SK-N-SH (cell line): ENCODE results near the gene FAM222A. TPM values are rescaled to one million over a fixed set of nuclear protein-coding genes. Genes with fewer than 3 reads are reported as not detected.
A peak's percentile ranks its signal among the peaks of the same experiment; 100 is the strongest.

ENCODE experiments used
- CTCF ChIA-PET: fragments of 300-600, 350-600 bp; formaldehyde crosslinking; extraction: SDS; loops from one replicate; lab custom pipeline; 2021; lab: Yijun Ruan, JAX
- POLR2A ChIA-PET: fragments of 350-600 bp; sonication (Branson Sonifier 250); formaldehyde crosslinking; extraction: SDS; loops from one replicate; lab custom pipeline; 2020; ENCODE audit warnings: antibody characterized with exemption, inconsistent platforms; lab: Yijun Ruan, JAX
- DNase-seq: peaks from one replicate; pipeline ENCODE4 v3.0.0; 2012
- H2AFZ ChIP-seq: fragments of 200-600 bp; sonication (generic); 2 replicates; pipeline ENCODE4 v1.8.1; 2016; ENCODE audit warnings: antibody characterized with exemption, mild to moderate bottlenecking, low read depth
- H3F3A ChIP-seq: fragments of 200-600 bp; sonication (generic); replicated peaks from 2 replicates; pipeline ENCODE3; 2016; ENCODE audit warnings: antibody characterized with exemption, mild to moderate bottlenecking; ENCODE audit not compliant: insufficient read depth
- H3K27ac ChIP-seq, 2 experiments: fragments of 200-500 bp in 1 of 2; fragments of 200-600 bp in 1 of 2; sonication (Bioruptor generic) in 1 of 2; sonication (generic), shearing (Covaris generic) in 1 of 2; 2 replicates each; pipeline versions ENCODE4 v1.5.1 to v1.6.1; 2014 to 2016; ENCODE audit warnings: low read depth in 2 of 2, inconsistent platforms in 1 of 2, low read length in 1 of 2, mild to moderate bottlenecking in 1 of 2, mixed read lengths in 1 of 2
- H3K27me3 ChIP-seq: fragments of 200-600 bp; sonication (generic), shearing (Covaris generic); 2 replicates; pipeline ENCODE4 v1.6.1; 2016; ENCODE audit warnings: mixed run types; ENCODE audit not compliant: insufficient read depth
- H3K36me3 ChIP-seq, 2 experiments: fragments of 200-500 bp in 1 of 2; fragments of 200-600 bp in 1 of 2; sonication (Bioruptor generic) in 1 of 2; sonication (generic) in 1 of 2; replicated peaks in 1 of 2; 2 replicates each; pipeline versions ENCODE3 to v1.5.1; 2014 to 2016; ENCODE audit warnings: low read length in 1 of 2, mild to moderate bottlenecking in 1 of 2; ENCODE audit not compliant: insufficient read depth in 2 of 2, control insufficient read depth in 1 of 2
- H3K4me1 ChIP-seq, 2 experiments: fragments of 200-500 bp in 1 of 2; fragments of 200-600 bp in 1 of 2; sonication (Bioruptor generic) in 1 of 2; sonication (generic), shearing (Covaris generic) in 1 of 2; 2 replicates each; pipeline versions ENCODE4 v1.5.1 to v1.6.1; 2014 to 2016; ENCODE audit warnings: low read depth in 1 of 2, low read length in 1 of 2, mixed run types in 1 of 2; ENCODE audit not compliant: insufficient read depth in 2 of 2, control insufficient read depth in 1 of 2
- H3K4me2 ChIP-seq: fragments of 200-600 bp; sonication (generic), shearing (Covaris generic); 2 replicates; pipeline ENCODE4 v1.6.1; 2017; ENCODE audit warnings: mixed run types
- H3K4me3 ChIP-seq, 2 experiments: fragments of 200-500 bp in 1 of 2; fragments of 200-600 bp in 1 of 2; sonication (Bioruptor generic) in 1 of 2; sonication (generic), shearing (Covaris generic) in 1 of 2; 2 replicates each; pipeline versions ENCODE4 v1.5.1 to v1.8.1; 2014 to 2016; ENCODE audit warnings: low read depth in 2 of 2, inconsistent platforms in 1 of 2, low read length in 1 of 2, mild to moderate bottlenecking in 1 of 2, mixed read lengths in 1 of 2, moderate library complexity in 1 of 2
- H3K79me2 ChIP-seq: fragments of 200-600 bp; sonication (generic); 2 replicates; pipeline ENCODE4 v1.8.1; 2017; ENCODE audit warnings: mild to moderate bottlenecking; ENCODE audit not compliant: insufficient read depth
- H3K9ac ChIP-seq: fragments of 200-600 bp; sonication (generic); 2 replicates; pipeline ENCODE4 v1.6.1; 2017; ENCODE audit warnings: mixed run types
- H3K9me2 ChIP-seq: fragments of 200-600 bp; sonication (generic); 2 replicates; pipeline ENCODE4 v1.6.1; 2017; ENCODE audit warnings: mixed run types
- H3K9me3 ChIP-seq: fragments of 200-600 bp; sonication (generic); 2 replicates; pipeline ENCODE4 v1.6.1; 2017; ENCODE audit warnings: mixed run types, mild to moderate bottlenecking, moderate library complexity
- H4K20me1 ChIP-seq: fragments of 200-600 bp; sonication (generic); 2 replicates; pipeline ENCODE4 v1.6.1; 2017; ENCODE audit warnings: mild to moderate bottlenecking, mixed run types; ENCODE audit not compliant: insufficient read depth
- EP300 ChIP-seq, 2 experiments: IDR thresholded peaks; 2 replicates each; pipeline versions ENCODE4 v1.4.0 to v1.6.1; 2012; ENCODE audit warnings: borderline replicate concordance in 1 of 2, low read depth in 1 of 2, low read length in 1 of 2
- EZH2phosphoT487 ChIP-seq: fragments of 200-600 bp; sonication (generic); IDR thresholded peaks from 2 replicates; pipeline ENCODE4 v1.6.1; 2017; ENCODE audit warnings: low read depth, mixed run types, mild to moderate bottlenecking, antibody characterized with exemption, moderate library complexity, borderline replicate concordance
- MEF2A ChIP-seq: IDR thresholded peaks from 2 replicates; pipeline ENCODE4 v1.4.0; 2012; ENCODE audit warnings: low read depth, borderline replicate concordance
- MXI1 ChIP-seq: IDR thresholded peaks from 2 replicates; pipeline ENCODE4 v1.6.1; 2012; ENCODE audit warnings: mild to moderate bottlenecking, low read depth, low read length, improper control_type of control experiment
- NFIC ChIP-seq: IDR thresholded peaks from 2 replicates; pipeline ENCODE4 v1.4.0; 2012; ENCODE audit warnings: borderline replicate concordance
- RAD21 ChIP-seq: IDR thresholded peaks from 2 replicates; pipeline ENCODE4 v1.6.1; 2012; ENCODE audit warnings: mild to moderate bottlenecking, low read length
- RFX5 ChIP-seq: IDR thresholded peaks from 2 replicates; pipeline ENCODE4 v1.6.1; 2012; ENCODE audit warnings: mild to moderate bottlenecking, improper control_type of control experiment, low read length
- SMC3 ChIP-seq: IDR thresholded peaks from 2 replicates; pipeline ENCODE4 v1.6.1; 2012; ENCODE audit warnings: low read depth, low read length, improper control_type of control experiment
- YY1 ChIP-seq: IDR thresholded peaks from 2 replicates; pipeline ENCODE4 v1.4.0; 2012; ENCODE audit warnings: low read depth, mild to moderate bottlenecking
- ZBTB33 ChIP-seq: IDR thresholded peaks from 2 replicates; pipeline ENCODE4 v1.4.0; 2012; ENCODE audit warnings: low read depth, borderline replicate concordance
- WGBS: methylation state at CpG from one replicate; pipeline ENCODE4 v1.1.6; 2017; ENCODE audit warnings: low lambda C conversion rate; 5-methylcytosine and 5-hydroxymethylcytosine counted together
- polyA plus RNA-seq, 3 experiments: library from polyadenylated mRNA; depleted of rRNA; stranded (reverse); fragments of >200 nt; gene quantifications; 2 replicates each; pipeline ENCODE4 v1.2.3, GENCODE V29; 2012
- TF ChIP-seq, protein P1 (sequence below): fragments of 150-350 bp; IDR thresholded peaks from 2 replicates; pipeline ENCODE4 v1.6.1; 2017; ENCODE audit warnings: antibody characterized with exemption, low read length, low read depth, borderline replicate concordance
- TF ChIP-seq, protein P2 (sequence below): IDR thresholded peaks from 2 replicates; pipeline ENCODE4; 2012
- TF ChIP-seq, protein P3 (sequence below): IDR thresholded peaks from 2 replicates; pipeline ENCODE4 v1.4.0; 2012; ENCODE audit warnings: low read depth, borderline replicate concordance

FAM222A gene
- polyA plus RNA-seq, 1 of the 3 experiments (the other 2 are of a cell fraction): 1.6 TPM

DNA sequence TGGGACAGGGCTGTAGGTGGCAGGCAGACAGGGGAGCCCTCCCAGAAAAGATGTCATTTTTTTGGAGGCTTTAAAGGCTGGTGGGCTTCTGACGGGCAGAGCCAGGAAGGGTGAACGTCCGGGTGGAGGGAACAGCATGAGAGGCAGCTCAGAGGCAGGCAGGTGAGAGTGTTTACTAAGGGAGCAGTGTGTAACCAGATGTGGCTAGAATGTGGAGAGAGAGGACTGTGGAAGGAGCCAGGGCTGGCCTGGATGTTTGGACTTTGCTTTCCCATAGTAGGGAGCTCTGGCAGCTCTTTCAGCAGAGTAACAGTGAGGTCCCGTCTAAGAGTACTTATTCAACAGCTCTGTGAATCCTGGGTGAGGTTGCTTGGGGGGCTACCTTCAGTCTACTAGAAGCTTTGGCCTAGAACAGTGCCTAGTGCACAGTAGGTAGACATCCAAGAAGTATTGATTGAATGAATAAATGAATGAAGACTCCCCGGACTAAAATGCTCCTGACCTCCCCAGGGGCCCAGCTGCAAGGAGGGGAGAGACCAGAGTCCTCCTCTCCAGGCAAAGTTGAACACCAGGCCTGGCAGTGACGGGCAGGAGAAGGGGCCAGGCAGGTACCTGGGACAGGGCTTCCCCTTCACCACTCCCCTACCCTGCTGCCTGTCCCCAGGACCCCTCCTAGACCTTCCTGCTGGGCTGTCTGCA lies 8.5 kb downstream of the FAM222A start:
- no peak for TF ChIP-seq YY1
- TF ChIP-seq RAD21: no peak
- no peak for TF ChIP-seq EZH2phosphoT487
- TF ChIP-seq ZBTB33: no peak
- TF ChIP-seq, protein P1, sequence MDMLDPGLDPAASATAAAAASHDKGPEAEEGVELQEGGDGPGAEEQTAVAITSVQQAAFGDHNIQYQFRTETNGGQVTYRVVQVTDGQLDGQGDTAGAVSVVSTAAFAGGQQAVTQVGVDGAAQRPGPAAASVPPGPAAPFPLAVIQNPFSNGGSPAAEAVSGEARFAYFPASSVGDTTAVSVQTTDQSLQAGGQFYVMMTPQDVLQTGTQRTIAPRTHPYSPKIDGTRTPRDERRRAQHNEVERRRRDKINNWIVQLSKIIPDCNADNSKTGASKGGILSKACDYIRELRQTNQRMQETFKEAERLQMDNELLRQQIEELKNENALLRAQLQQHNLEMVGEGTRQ: no peak
- TF ChIP-seq, protein P2, sequence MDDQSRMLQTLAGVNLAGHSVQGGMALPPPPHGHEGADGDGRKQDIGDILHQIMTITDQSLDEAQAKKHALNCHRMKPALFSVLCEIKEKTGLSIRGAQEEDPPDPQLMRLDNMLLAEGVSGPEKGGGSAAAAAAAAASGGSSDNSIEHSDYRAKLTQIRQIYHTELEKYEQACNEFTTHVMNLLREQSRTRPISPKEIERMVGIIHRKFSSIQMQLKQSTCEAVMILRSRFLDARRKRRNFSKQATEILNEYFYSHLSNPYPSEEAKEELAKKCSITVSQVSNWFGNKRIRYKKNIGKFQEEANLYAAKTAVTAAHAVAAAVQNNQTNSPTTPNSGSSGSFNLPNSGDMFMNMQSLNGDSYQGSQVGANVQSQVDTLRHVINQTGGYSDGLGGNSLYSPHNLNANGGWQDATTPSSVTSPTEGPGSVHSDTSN: no peak
- no peak for TF ChIP-seq RFX5
- no peak for TF ChIP-seq EP300 (IDR thresholded peaks at IDR 0.05; ENCODE audit: borderline replicate concordance in 1 of 2, low read depth in 1 of 2, low read length in 1 of 2)
- TF ChIP-seq, all 33 proteins: peak for 0
- ChIA-PET POLR2A (interaction anchor here (0.7 to 8.9 kb wide), 5 partner anchors 9 to 124 kb away, joined by 3 to 82 read pairs (median 6); no protein-coding TSS in a partner anchor), CTCF (interaction anchor here (0.7 to 6.9 kb wide), 12 partner anchors 21 to 125 kb away, joined by 3 to 31 read pairs (median 4); no protein-coding TSS in a partner anchor)
- Histone ChIP-seq H3K27me3 (no peaks in the 10 kb centered on the region; the same call in 1 of the 2 replicates), H4K20me1 (no peaks in the 10 kb centered on the region), H2AFZ (no peak overlapping the region), H3K36me3 (no peaks in the 10 kb centered on the region), H3K27ac (peak overlapping the region in 1 of 2 experiments; percentile 92; a peak in 2 of 4 replicates), H3K4me1 (peaks cover 0 to 96% of the 10 kb centered on the region in 2 experiments; a peak in 2 of 4 replicates), H3K9ac (no peak overlapping the region), H3K9me3 (no peaks in the 10 kb centered on the region), H3K79me2 (no peaks in the 10 kb centered on the region), H3K4me3 (no peak overlapping the region), H3K9me2 (no peaks in the 10 kb centered on the region), H3K4me2 (no peak overlapping the region), H3F3A (no peaks in the 10 kb centered on the region)
- WGBS: 77% methylated on average over 4 of the region's 6 CpGs
- no peak for DNase-seq

DNA sequence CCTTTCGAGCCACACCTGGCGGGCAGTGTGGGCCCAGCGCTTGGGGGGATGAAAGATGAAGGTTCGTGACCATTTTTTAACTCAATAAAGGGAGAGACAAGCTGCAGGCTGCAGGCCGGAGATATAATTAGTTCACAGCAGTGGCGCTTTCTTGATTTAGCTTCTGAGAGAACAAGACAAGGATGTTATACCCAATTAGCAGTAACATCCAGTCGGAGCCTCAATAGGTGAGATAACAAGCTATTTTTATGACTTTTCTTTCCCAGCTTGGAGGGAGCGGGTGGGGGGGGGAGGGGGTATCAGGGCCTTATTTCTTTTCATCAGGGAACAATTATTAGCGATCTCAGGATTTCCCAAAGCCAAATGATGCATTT lies 9.1 kb downstream of the FAM222A start:
- Histone ChIP-seq H3K9me3 (no peaks in the 10 kb centered on the region), H4K20me1 (no peaks in the 10 kb centered on the region), H3K27me3 (no peaks in the 10 kb centered on the region; the same call in 1 of the 2 replicates), H3K27ac (peak overlapping the region in 1 of 2 experiments; percentile 92; a peak in 2 of 4 replicates), H3K36me3 (no peaks in the 10 kb centered on the region), H3K9ac (no peak overlapping the region), H3K4me2 (no peak overlapping the region), H3F3A (no peaks in the 10 kb centered on the region), H3K4me1 (peaks cover 0 to 96% of the 10 kb centered on the region in 2 experiments; a peak in 2 of 4 replicates), H2AFZ (no peak overlapping the region), H3K79me2 (no peaks in the 10 kb centered on the region), H3K9me2 (no peaks in the 10 kb centered on the region), H3K4me3 (no peak overlapping the region)
- ChIA-PET POLR2A (interaction anchor here (0.7 to 3.0 kb wide), 7 partner anchors 9 to 124 kb away, joined by 3 to 13 read pairs (median 3); no protein-coding TSS in a partner anchor), CTCF (interaction anchor here (0.9 to 4.0 kb wide), 9 partner anchors 13 to 126 kb away, joined by 3 to 19 read pairs (median 5); no protein-coding TSS in a partner anchor)
- 80% methylated on average over 9 of the region's 9 CpGs for WGBS
- DNase-seq: no peak
- TF ChIP-seq MXI1 (no peak), MEF2A (no peak), SMC3 (no peak), ZBTB33 (no peak), YY1 (no peak), NFIC (no peak)
- TF ChIP-seq, protein P2: no peak
- TF ChIP-seq, protein P3, sequence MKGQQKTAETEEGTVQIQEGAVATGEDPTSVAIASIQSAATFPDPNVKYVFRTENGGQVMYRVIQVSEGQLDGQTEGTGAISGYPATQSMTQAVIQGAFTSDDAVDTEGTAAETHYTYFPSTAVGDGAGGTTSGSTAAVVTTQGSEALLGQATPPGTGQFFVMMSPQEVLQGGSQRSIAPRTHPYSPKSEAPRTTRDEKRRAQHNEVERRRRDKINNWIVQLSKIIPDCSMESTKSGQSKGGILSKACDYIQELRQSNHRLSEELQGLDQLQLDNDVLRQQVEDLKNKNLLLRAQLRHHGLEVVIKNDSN: no peak
